HUES6 (cell line): ENCODE results near the gene ARHGAP4.

Experiments used
- H3K27ac ChIP-seq: 2 replicates; pipeline ENCODE4 v1.7.0; 2013; ENCODE audit warnings: low read depth, mild to moderate bottlenecking, low read length, inconsistent platforms
- H3K27me3 ChIP-seq: 2 replicates; pipeline ENCODE4 v1.6.1; 2013; ENCODE audit warnings: low read length; ENCODE audit not compliant: control insufficient read depth, insufficient read depth
- H3K36me3 ChIP-seq: 2 replicates; pipeline ENCODE4 v1.6.1; 2013; ENCODE audit warnings: low read length; ENCODE audit not compliant: control insufficient read depth, insufficient read depth
- H3K4me1 ChIP-seq: 2 replicates; pipeline ENCODE4 v1.6.1; 2013; ENCODE audit warnings: low read length; ENCODE audit not compliant: control insufficient read depth, insufficient read depth
- H3K4me3 ChIP-seq: 2 replicates; pipeline ENCODE4 v1.5.1; 2013; ENCODE audit warnings: low read depth, low read length
- H3K9ac ChIP-seq: one replicate; pipeline ENCODE4 v1.6.1; 2013; ENCODE audit warnings: mild to moderate bottlenecking, low read length
- H3K9me3 ChIP-seq: 2 replicates; pipeline ENCODE4 v1.6.1; 2013; ENCODE audit warnings: low read depth, low read length; ENCODE audit not compliant: control insufficient read depth, insufficient read depth

The ARHGAP4 gene

DNA sequence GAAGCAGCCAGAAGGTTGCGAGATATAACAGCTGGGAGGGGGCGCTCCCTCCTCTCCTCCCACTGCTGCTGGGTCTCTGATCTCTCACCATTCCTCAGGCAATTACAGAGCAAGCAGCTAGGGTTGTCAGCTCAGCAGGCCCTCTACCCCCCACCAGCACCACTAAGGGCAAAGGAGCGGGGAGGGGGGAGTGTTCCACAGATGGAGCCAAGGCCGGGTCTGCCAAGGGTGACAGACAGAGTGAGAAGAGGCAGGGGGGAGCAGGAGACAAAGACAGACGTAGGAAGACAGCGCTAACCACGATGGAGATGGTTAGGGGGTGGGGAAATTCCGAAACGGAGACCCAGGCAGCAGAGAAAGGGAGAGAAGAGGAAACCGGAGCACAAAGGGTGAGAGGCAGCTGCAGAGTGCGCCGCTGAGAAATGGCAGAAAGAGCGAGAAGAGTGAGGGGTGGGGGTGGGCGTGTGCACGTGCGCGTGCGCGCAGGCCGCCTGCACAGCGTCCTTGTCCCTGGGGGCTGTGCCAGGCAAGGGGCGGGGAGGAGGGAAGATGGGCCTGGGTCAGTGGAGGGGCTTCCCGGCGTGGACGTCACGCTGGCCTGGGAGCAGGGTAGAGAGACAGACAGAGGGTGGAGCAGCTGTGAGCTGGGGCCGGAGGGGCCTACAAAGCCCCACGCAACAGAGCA lies 47.0 kb downstream of the ARHGAP4 start:
- Histone ChIP-seq H3K27ac (no peak overlapping the region), H3K27me3 (peaks cover 31% of the 10 kb centered on the region), H3K36me3 (no peaks in the 10 kb centered on the region), H3K9ac (peak overlapping the region; percentile 1), H3K4me3 (peak overlapping the region; percentile 43), H3K9me3 (peaks cover 9% of the 10 kb centered on the region; the same call in 1 of the 2 replicates), H3K4me1 (peaks cover 75% of the 10 kb centered on the region)

DNA sequence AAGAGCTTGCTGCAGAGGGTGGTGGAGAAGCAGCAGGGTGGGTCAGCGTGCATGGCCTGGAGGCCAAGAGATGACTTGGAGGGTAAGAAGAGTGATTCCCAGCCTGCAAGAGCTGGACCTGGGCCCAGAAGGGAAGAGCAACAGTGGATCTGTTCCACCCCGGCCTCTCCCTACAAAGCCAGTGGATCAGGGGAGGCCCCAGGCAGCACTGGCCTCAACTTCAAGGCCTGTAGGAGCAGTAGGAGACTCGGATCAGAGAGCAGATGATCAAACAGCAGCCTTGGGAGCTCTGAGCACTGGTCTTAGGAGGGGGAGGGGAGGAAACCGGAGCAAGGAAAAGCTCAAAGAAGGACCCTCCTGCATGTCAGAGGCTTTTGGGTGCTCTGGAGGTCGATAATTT lies 47.7 kb downstream of the ARHGAP4 start:
- no peak overlapping the region for H3K27ac ChIP-seq
- H3K9me3 ChIP-seq = peaks cover 9% of the 10 kb centered on the region; the same call in 1 of the 2 replicates
- H3K9ac ChIP-seq = peak overlapping the region; percentile 27
- no peaks in the 10 kb centered on the region for H3K36me3 ChIP-seq
- H3K4me1 ChIP-seq = peaks cover 75% of the 10 kb centered on the region
- peak overlapping the region; percentile 43; the same call in 1 of the 2 replicates for H3K4me3 ChIP-seq
- peaks cover 25% of the 10 kb centered on the region for H3K27me3 ChIP-seq

DNA sequence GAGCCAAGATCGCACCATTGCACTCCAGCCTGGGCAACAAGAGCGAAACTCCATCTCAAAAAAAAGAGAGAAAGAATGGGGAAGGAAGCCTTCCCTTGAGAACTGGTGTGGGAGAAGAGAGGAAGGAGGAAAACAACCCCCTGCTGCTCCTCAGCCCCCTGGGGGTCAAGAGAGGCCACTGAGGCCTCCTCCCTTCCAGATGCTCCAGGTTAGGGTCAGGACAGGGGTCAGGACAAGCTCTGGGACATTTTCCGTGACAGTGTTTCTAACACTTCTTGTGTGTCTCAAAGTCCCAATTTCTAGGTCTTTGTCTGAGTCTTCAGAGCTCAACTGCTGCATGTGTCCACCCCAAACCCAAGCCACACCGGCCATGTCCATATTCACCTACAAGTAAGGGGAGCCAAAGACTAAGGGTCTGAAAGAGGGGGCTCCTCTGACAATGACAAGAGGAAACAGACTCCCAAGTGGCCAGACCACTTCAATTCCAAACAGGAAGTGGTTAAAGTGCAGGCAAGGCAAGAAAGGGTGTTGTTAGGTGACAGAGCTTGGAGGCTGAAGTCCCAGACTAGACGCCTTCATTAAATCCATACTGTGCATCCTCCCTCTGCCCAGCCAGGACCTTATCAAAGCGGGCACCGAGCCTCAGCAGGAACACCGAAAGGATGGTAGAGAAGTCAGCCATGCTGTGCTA lies 48.3 kb downstream of the ARHGAP4 start:
- peaks cover 9% of the 10 kb centered on the region; the same call in 1 of the 2 replicates for H3K9me3 ChIP-seq
- peak overlapping the region; percentile 27 for H3K9ac ChIP-seq
- H3K4me1 ChIP-seq = peaks cover 75% of the 10 kb centered on the region
- H3K27ac ChIP-seq = no peak overlapping the region
- 0 out of 2 replicates have a peak, but pooled peaks cover 2% of the 10 kb centered on the region for H3K36me3 ChIP-seq
- H3K27me3 ChIP-seq = peaks cover 25% of the 10 kb centered on the region
- peak overlapping the region; percentile 22; the same call in 1 of the 2 replicates for H3K4me3 ChIP-seq

DNA sequence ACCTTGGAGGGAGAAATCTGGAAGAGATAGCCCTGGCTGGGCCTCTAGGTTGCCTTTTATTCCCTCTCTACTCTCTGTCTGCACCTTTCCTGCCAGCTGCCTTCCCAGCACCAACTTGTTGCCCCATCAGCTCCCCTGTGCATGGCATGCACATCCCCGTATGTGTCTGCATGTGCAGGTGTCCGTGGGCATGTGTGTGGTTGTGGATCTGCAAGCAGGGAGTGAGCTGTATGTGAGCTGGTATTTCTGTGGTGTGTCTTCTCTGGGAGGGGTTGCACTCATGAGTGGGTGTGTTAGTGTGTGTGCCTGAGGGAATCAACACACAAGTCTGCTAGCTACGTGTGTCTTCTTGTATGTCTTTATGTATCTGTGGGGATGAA lies 50.0 kb downstream of the ARHGAP4 start:
- no peak overlapping the region for H3K27ac ChIP-seq
- H3K36me3 ChIP-seq = peaks cover 9% of the 10 kb centered on the region; the same call in 1 of the 2 replicates
- peak overlapping the region; percentile 9; the same call in 1 of the 2 replicates for H3K4me3 ChIP-seq

DNA sequence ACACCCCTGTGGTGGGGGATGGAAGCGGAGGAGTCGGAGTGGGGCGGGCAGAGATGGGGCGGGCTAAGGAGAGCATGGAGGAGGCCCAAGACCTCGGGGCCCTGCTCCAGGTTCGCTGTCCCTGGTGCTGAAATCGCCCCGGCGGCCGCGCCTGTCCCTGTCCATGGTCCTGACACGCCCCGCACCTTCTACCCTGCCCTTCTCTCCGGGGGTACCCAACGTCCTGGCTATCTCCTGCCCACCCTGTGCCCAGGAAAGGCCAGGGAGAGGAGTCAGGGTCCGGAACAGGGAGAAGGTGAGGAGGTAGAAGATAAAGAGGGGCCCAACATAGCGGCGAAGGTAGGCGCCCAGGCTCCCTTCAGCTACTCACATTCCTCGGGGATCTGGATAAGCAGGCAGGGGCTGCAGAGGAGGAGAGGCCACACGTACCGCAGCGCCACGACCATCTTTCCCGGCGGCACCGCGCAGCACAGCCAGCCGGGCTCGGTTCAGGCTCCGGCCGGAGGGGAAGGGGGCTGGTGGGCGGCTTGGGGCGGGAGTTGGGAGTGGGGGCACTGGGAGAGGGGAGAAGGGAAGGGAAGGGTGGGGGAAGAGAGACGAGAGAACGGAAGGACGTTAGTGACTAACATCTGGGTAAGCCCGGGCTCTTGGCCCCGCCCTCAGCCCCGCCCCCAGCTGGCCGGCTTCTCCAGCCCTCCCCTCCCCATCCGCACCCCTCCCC lies 50.5 kb downstream of the ARHGAP4 start:
- Histone ChIP-seq H3K9ac (no peak overlapping the region), H3K27ac (no peak overlapping the region), H3K4me3 (peak overlapping the region; percentile 34), H3K36me3 (peaks cover 12% of the 10 kb centered on the region; the same call in 1 of the 2 replicates), H3K9me3 (peaks cover 2% of the 10 kb centered on the region; the same call in 1 of the 2 replicates), H3K4me1 (peaks cover 54% of the 10 kb centered on the region), H3K27me3 (peaks cover 15% of the 10 kb centered on the region)

More for the DNA sequence above, 50.0 kb downstream of the ARHGAP4 start:
- Histone ChIP-seq H3K27me3 (peaks cover 20% of the 10 kb centered on the region), H3K9ac (no peak overlapping the region), H3K9me3 (peaks cover 4% of the 10 kb centered on the region; the same call in 1 of the 2 replicates), H3K4me1 (peaks cover 59% of the 10 kb centered on the region)

DNA sequence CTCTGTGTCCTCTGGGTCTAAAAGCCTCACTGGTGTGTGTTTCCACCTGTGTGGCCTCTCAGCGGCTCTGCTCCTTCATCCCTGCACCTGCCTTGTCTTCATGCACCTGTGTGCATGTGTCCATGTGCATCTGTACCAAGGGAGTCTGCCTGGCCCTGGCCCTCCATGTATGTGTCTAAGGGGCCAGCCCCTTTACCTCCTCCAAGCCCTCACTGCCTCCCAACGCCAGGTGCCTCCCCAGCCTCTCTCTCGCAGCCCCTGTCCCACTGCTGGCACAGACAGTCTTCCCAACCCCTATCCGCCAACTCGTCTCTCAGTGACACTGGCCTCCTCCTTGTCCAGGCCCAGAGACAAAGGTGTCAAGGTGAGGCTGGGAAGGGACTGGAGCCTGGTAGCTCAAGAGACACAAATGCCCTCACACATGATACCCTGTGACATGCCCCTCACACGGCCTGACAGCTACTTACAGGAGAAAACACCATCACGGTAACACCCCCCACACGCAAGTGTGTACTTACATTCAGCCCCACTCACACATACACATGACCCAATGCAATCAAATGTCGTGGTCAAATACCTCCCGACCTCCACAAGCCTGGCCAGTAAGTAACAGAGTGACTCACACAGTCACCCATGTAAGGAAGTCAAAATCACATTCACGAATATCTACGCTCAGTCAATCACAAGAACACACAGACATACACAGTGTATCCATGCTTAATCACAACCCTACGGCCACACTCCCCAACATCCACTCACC lies 51.5 kb downstream of the ARHGAP4 start:
- no peak overlapping the region for H3K27ac ChIP-seq
- no peak overlapping the region for H3K4me3 ChIP-seq
- peaks cover 21% of the 10 kb centered on the region for H3K36me3 ChIP-seq
- no peak overlapping the region for H3K9ac ChIP-seq
- H3K9me3 ChIP-seq = peaks cover 5% of the 10 kb centered on the region; the same call in 1 of the 2 replicates
- H3K4me1 ChIP-seq = peaks cover 44% of the 10 kb centered on the region
- peaks cover 7% of the 10 kb centered on the region; the same call in 1 of the 2 replicates for H3K27me3 ChIP-seq

DNA sequence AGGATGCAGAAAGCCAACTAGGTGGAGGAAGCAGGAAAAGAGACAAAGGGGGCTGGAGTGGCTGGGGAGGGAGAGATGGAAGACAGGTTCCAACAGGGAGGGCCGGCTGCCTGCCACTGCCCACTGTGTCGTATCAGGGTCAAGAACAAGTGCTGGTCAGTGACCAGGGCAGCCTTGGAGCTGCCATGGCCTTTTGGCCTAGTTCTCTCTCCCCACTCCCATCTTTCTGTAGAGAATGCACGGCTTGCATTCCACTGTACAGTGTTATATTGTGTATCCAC lies 52.0 kb downstream of the ARHGAP4 start:
- no peak overlapping the region for H3K27ac ChIP-seq
- no peak overlapping the region for H3K4me3 ChIP-seq
- H3K4me1 ChIP-seq = peaks cover 41% of the 10 kb centered on the region
- H3K9me3 ChIP-seq = peaks cover 10% of the 10 kb centered on the region; the same call in 1 of the 2 replicates
- H3K9ac ChIP-seq = no peak overlapping the region
- H3K36me3 ChIP-seq = peaks cover 26% of the 10 kb centered on the region
- H3K27me3 ChIP-seq = peaks cover 5% of the 10 kb centered on the region; the same call in 1 of the 2 replicates

DNA sequence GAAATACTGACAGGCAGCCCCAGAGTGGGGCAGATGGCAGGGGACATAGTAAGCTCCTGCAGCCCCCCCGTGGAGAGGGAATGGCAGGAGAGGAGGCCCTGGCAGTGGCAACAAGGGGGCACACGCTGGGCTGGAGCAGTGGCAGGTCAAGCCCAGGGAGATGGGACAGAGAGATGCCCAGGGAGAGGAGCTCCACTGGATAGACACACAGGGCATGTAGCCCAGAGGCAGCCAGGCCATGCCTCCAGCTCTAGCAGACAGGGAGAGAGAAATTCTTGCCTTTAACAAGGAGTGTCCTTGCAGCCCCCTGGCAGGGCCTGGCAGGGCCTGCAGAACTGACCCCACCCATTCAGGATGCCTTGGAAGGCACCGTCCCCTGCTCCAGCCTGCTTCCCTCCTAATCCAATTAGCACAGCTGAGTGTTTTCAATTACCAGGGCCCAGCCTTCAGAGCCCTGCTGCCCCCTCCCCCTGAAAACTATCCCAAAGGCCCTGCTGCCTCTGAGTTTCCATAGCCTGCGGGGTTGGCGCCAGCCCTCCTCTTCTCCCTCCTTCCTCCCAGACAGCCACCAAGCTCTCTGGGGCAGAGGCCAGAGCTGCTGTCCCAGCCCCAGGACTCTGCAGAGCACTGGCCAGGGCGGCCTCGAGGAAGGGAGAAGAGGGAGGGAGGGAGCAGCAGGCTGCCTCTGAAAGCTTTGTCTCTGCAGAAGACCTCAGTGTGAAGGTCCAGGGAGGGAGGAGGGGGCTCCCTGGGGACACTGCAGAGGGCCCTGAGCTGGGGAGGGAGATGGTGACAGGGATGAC lies 52.6 kb downstream of the ARHGAP4 start:
- Histone ChIP-seq H3K27me3 (peaks cover 5% of the 10 kb centered on the region; the same call in 1 of the 2 replicates), H3K9ac (no peak overlapping the region), H3K4me3 (no peak overlapping the region), H3K9me3 (peaks cover 15% of the 10 kb centered on the region; the same call in 1 of the 2 replicates), H3K27ac (no peak overlapping the region), H3K36me3 (peaks cover 32% of the 10 kb centered on the region), H3K4me1 (peaks cover 41% of the 10 kb centered on the region)

DNA sequence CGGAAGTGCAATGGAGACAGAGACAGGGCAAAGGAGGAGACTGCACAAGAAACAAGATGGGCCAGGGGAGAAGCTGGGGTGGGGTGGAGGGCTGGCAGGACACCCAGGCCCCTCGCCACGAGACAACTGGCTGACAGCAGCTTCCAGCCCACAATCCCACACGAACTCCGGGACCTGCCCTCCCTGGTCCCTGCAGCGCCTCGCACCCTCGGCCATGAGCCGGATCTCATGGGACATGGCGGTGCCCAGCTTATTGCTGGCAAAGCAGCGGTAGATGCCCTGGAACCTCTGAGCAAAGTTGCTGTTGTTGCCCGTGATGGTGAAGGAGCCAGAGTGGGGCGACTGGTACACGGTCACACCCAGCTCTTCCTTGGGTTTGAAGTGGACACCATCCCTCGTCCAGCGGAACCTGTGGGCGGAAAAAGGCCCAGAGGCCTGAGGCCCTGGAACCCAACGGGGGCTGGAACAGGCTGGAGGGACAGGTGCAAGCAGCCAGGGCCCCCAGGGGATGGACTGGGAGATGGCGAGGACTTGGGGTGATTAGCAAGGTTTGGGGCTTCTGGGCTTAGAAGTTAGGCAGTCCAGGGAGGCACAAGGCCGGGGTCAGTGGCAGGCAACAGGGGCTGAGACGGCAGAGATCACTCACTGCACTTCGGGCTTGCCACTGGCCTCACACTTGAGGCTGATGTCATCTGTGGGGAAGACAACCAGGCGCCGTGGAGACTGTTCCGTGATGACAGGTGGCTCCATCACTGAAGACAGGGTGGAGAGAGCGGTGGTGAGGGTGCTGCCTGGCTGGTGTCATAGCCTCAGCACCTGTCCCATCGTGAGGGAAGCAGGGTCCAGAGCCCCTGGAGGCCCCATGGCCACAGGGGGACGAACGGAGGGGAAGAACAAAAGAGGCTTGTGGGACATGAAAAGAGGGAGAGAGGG lies 53.9 kb downstream of the ARHGAP4 start:
- H3K9me3 ChIP-seq = peaks cover 27% of the 10 kb centered on the region; the same call in 1 of the 2 replicates
- H3K4me3 ChIP-seq = no peak overlapping the region
- peaks cover 29% of the 10 kb centered on the region for H3K4me1 ChIP-seq
- no peaks in the 10 kb centered on the region for H3K27me3 ChIP-seq
- no peak overlapping the region for H3K27ac ChIP-seq
- peaks cover 44% of the 10 kb centered on the region for H3K36me3 ChIP-seq
- H3K9ac ChIP-seq = no peak overlapping the region
